ENCODE measurements around the gene ZNF227. TPM values are rescaled to one million over a fixed set of nuclear protein-coding genes. Genes with fewer than 3 reads are reported as not detected.
"Not testable (repeated sequence)": the region's sequence is repeated elsewhere in the genome, so short reads cannot be mapped to it uniquely, and the experiment has no call there.

The ZNF227 gene
- polyA plus RNA-seq, 1 donor from 2014 or later, result 25.5 TPM

- H3K9ac ChIP-seq (ENCODE audit: low read length), result peak overlapping the region; percentile 51
- no peaks in the 10 kb centered on the region for H3K9me2 ChIP-seq (ENCODE audit: insufficient read depth, low read length)
- peak overlapping the region; percentile 84 for H2AFZ ChIP-seq (ENCODE audit: low read depth, low read length)
- H3K27me3 ChIP-seq (ENCODE audit: insufficient read depth, low read depth, low read length), result no peaks in the 10 kb centered on the region
- TF ChIP-seq RAD21 (conservative IDR thresholded peaks at IDR 0.05), result no peak
- TF ChIP-seq MXI1 (conservative IDR thresholded peaks at IDR 0.05; ENCODE audit: poor library complexity, severe bottlenecking), result peak; percentile 53
- TF ChIP-seq EZH2 (IDR thresholded peaks at IDR 0.05; ENCODE audit: borderline replicate concordance, insufficient read depth, low read length, poor library complexity, severe bottlenecking), result no peak
- TF ChIP-seq POLR2AphosphoS5 (IDR thresholded peaks at IDR 0.05), result peak; percentile 40
- no peak for TF ChIP-seq TAF1 (IDR thresholded peaks at IDR 0.05; ENCODE audit: low read depth)
- TF ChIP-seq REST (IDR thresholded peaks at IDR 0.05; ENCODE audit: borderline replicate concordance), result peak; percentile 53
- no peak for TF ChIP-seq EP300 (conservative IDR thresholded peaks at IDR 0.05; ENCODE audit: poor library complexity, severe bottlenecking)
- TF ChIP-seq CTCF (IDR thresholded peaks at IDR 0.05; ENCODE audit: poor library complexity, severe bottlenecking), result no peak
- TF ChIP-seq SMC3 (conservative IDR thresholded peaks at IDR 0.05; ENCODE audit: poor library complexity), result no peak
- peak overlapping the region; percentile 89 for H3K4me2 ChIP-seq (ENCODE audit: low read length)
- no peaks in the 10 kb centered on the region for H3K79me2 ChIP-seq (replicated peaks; ENCODE audit: insufficient read depth, low read length)
- peak overlapping the region; percentile 70 for H3K4me3 ChIP-seq (ENCODE audit: low read length)
- H3K36me3 ChIP-seq (ENCODE audit: insufficient read depth, low read length), result no peaks in the 10 kb centered on the region
- H3F3A ChIP-seq (ENCODE audit: insufficient read depth, low read length, poor library complexity, severe bottlenecking), result no peaks in the 10 kb centered on the region
- no peaks in the 10 kb centered on the region for H4K20me1 ChIP-seq (ENCODE audit: insufficient read depth)
- H3K27ac ChIP-seq (ENCODE audit: low read length), result peak overlapping the region; percentile 33
- H3K9me3 ChIP-seq (ENCODE audit: low read length), result peaks cover 3% of the 10 kb centered on the region
These were observed 5.1 kb upstream of the ZNF227 start for GRCh38 chr19:44207126-44207803.

GRCh38 chr19:44212866-44213346, 574 bp downstream of the ZNF227 start:
- Histone ChIP-seq H3K4me2 (ENCODE audit: low read length) (peak overlapping the region; percentile 95), H3K36me3 (ENCODE audit: insufficient read depth, low read length) (peaks cover 8% of the 10 kb centered on the region), H3F3A (ENCODE audit: insufficient read depth, low read length, poor library complexity, severe bottlenecking) (no peaks in the 10 kb centered on the region), H3K9ac (ENCODE audit: low read length) (peak overlapping the region; percentile 72), H3K79me2 (replicated peaks; ENCODE audit: insufficient read depth, low read length) (peaks cover 34% of the 10 kb centered on the region), H3K4me3 (ENCODE audit: low read length) (peak overlapping the region; percentile 80), H3K27me3 (ENCODE audit: insufficient read depth, low read depth, low read length) (no peaks in the 10 kb centered on the region), H3K27ac (ENCODE audit: low read length) (peak overlapping the region; percentile 71), H3K9me2 (ENCODE audit: insufficient read depth, low read length) (no peaks in the 10 kb centered on the region), H3K9me3 (ENCODE audit: low read length) (no peaks in the 10 kb centered on the region), H4K20me1 (ENCODE audit: insufficient read depth) (no peaks in the 10 kb centered on the region), H2AFZ (ENCODE audit: low read depth, low read length) (peak overlapping the region; percentile 81)
- TF ChIP-seq MXI1 (conservative IDR thresholded peaks at IDR 0.05; ENCODE audit: poor library complexity, severe bottlenecking), result peak; percentile 4
- no peak for TF ChIP-seq SMC3 (conservative IDR thresholded peaks at IDR 0.05; ENCODE audit: poor library complexity)

GRCh38 chr19:44219926-44220325, 7.6 kb downstream of the ZNF227 start:
- H3F3A ChIP-seq (ENCODE audit: insufficient read depth, low read length, poor library complexity, severe bottlenecking); H3K9me2 ChIP-seq (ENCODE audit: insufficient read depth, low read length); H3K27ac ChIP-seq (ENCODE audit: low read length); H3K36me3 ChIP-seq (ENCODE audit: insufficient read depth, low read length); H3K27me3 ChIP-seq (ENCODE audit: insufficient read depth, low read depth, low read length); H3K9ac ChIP-seq (ENCODE audit: low read length); H4K20me1 ChIP-seq (ENCODE audit: insufficient read depth); H3K4me3 ChIP-seq (ENCODE audit: low read length); H3K9me3 ChIP-seq (ENCODE audit: low read length); H2AFZ ChIP-seq (ENCODE audit: low read depth, low read length); H3K4me2 ChIP-seq (ENCODE audit: low read length): not testable (repeated sequence)
- H3K79me2 ChIP-seq (replicated peaks; ENCODE audit: insufficient read depth, low read length), result peaks cover 12% of the 10 kb centered on the region

- not testable (repeated sequence) for H4K20me1 ChIP-seq (ENCODE audit: insufficient read depth)
These were observed 8.4 kb downstream of the ZNF227 start for GRCh38 chr19:44220761-44221160.

GRCh38 chr19:44221291-44221690, 9.0 kb downstream of the ZNF227 start:
- H2AFZ ChIP-seq (ENCODE audit: low read depth, low read length); H3K4me3 ChIP-seq (ENCODE audit: low read length); H3K36me3 ChIP-seq (ENCODE audit: insufficient read depth, low read length); H3K27me3 ChIP-seq (ENCODE audit: insufficient read depth, low read depth, low read length); H3K79me2 ChIP-seq (replicated peaks; ENCODE audit: insufficient read depth, low read length); H3F3A ChIP-seq (ENCODE audit: insufficient read depth, low read length, poor library complexity, severe bottlenecking); H4K20me1 ChIP-seq (ENCODE audit: insufficient read depth); H3K4me2 ChIP-seq (ENCODE audit: low read length); H3K9me3 ChIP-seq (ENCODE audit: low read length); H3K27ac ChIP-seq (ENCODE audit: low read length); H3K9me2 ChIP-seq (ENCODE audit: insufficient read depth, low read length); H3K9ac ChIP-seq (ENCODE audit: low read length): not testable (repeated sequence)

More at GRCh38 chr19:44220761-44221160, 8.4 kb downstream of the ZNF227 start:
- not testable (repeated sequence) for H3K4me2 ChIP-seq (ENCODE audit: low read length); H3K36me3 ChIP-seq (ENCODE audit: insufficient read depth, low read length); H3K9ac ChIP-seq (ENCODE audit: low read length); H2AFZ ChIP-seq (ENCODE audit: low read depth, low read length); H3K27ac ChIP-seq (ENCODE audit: low read length); H3K4me3 ChIP-seq (ENCODE audit: low read length); H3K9me2 ChIP-seq (ENCODE audit: insufficient read depth, low read length); H3K27me3 ChIP-seq (ENCODE audit: insufficient read depth, low read depth, low read length); H3K9me3 ChIP-seq (ENCODE audit: low read length); H3K79me2 ChIP-seq (replicated peaks; ENCODE audit: insufficient read depth, low read length); H3F3A ChIP-seq (ENCODE audit: insufficient read depth, low read length, poor library complexity, severe bottlenecking)
